GM18520 (cell line): ENCODE data around the gene PIK3C2G.

Source experiments
- ATAC-seq: cut with Tn5 transposase; IDR thresholded peaks from one replicate; pipeline ENCODE4 v1.9.1; 2021; ENCODE audit not compliant: unreplicated experiment

Gene PIK3C2G

DNA sequence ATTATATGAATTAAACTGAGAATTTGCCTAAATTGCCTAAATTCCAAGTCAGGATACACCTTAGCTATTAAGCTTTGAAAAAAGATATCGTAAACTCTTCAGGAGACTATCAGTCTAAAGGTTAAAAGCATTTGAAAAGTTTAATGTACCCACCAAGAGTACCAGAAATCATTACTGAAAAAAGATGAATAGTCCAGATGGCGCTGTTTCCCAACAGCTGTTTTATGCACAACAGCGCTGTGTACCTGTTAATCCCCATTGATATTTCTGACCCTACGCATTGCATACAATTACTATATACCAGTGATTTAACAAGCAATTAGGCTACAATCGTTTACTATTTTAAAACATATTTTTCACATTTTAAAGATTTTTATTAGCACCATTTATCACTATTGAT, 291.5 kb downstream of the PIK3C2G start:
- ATAC-seq, result no peak

DNA sequence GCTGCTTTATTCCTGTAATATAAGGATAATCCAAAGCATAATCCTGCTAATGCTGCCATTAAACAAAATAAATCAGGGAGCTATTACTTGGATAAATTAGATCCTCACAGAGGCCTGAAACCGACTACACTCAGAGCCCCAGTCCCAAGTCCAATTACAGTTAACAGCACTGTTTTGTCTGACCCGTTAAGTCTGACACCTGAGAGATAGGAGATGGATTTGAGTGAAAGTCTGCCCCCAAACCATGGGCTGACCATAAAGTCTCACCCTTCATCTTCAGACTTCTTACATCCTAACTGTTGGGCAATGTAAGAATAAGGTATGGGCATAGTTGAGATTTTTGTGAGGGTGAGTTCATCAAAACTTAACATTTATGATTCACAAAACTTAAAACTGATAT, 294.8 kb downstream of the PIK3C2G start:
- no peak for ATAC-seq

DNA sequence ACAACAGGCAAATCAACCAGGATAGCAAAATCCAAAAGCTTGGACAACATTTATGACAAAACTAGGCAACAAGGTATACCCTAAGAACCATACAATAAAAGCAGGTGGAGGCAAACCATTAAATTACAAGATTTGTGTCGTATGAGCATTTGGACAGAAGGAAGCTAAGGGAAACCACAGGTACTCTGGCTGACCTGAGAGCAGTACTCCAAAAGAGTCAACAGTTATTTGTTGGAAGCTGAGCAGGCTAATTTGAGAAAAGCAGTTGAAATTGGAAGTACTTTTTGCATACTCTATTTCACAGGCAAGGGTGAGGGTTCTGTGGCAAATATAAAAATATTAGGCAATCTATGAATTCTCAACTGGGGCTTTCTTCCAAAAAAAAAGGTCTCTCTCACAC, 297.9 kb downstream of the PIK3C2G start:
- ATAC-seq, result no peak

DNA sequence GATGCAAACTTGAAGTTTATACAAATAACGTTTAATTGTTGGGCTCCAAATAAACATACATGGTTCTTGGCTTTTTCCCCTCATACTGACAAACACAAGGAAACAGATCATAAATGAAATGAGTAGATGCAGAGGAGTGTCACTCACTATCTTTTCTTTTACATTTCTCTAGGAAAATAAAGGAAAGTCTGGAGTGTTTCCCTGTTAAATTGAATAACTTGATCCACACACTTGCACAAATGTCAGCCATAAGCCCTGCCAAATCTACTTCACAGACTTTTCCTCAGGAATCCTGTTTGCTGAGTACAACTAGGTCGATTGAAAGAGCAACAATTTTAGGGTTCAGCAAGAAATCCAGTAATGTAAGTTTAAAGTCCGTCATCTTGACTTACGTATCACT, 301.2 kb downstream of the PIK3C2G start:
- no peak for ATAC-seq

DNA sequence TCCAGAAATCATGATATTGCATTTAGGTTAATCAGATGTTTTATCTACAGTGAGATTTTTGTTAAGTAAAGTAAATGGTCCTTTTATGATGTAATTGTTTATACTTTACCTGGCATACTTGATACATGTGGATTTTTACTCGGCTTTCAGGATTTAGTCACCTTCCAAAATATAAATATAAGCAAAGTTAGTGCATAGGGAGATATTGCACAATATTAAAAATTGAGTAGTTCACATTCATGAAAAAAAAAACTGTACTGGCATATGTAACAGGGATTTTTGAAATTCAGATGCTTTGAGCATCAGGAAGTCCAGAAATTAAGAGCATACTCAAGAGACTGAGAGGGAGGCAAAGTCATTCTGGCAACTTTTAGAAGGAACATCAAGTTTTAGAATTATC, 303.0 kb downstream of the PIK3C2G start:
- no peak for ATAC-seq

DNA sequence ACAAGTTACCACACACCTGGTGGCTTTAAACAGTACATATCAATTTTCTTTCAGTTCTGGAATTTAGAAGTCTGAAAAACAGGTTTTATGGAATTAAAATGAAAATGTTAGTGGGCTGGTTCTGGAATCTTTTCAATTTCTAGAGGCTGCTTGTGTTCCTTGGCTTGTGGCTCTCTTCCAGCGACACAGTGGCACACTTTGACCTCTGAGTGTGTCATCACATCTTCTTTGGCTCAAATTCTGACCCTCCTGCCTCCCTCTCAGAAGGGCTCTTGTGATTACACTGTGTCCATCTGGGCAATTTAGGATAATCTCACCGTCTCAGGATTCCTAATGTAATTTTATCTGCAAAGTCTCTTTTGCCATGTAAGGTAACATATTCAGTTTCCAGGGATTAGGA, 306.5 kb downstream of the PIK3C2G start:
- no peak for ATAC-seq

DNA sequence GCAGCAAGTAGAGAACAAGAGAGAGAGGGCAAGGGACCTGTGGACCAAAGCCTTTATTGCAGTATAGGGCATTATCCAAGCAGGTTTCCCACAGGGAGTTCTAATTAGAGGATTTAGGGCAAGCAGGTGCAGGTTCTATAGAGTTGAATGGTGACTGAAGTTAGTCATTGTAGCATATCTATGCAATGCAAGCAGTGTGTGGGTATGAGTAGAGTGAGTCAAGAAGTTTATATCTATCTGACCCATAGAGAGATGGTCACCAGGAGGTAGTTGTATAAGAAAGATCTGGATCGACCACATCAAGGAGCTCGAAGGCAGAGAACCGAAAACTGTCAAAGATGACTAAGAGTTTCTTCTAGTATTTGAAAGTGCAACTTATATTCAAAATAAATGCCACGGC, 309.2 kb downstream of the PIK3C2G start:
- no peak for ATAC-seq

DNA sequence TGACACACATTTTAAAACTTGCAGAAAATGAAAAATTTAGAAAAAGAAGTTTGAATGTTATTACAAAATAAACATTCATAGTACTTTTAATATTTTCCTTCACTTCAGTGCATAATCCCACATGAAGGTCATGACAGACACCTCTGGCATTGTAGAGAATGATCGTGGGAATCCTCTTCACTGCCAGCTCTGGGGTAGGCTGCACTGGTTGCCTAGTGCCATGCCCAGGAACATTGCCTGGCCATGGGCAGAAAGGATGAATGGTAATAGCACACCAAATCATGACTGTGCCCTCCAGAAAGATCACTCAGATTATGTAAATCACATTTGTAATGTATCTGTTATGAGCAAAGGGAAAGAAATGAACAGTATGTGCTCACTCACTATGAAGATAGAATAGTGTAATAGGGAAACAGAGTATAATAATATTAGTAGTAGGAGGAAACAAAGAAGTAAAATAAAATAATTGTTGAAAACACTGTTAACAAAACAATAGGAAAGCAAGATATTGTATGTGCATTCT, 314.8 kb downstream of the PIK3C2G start:
- no peak for ATAC-seq

DNA sequence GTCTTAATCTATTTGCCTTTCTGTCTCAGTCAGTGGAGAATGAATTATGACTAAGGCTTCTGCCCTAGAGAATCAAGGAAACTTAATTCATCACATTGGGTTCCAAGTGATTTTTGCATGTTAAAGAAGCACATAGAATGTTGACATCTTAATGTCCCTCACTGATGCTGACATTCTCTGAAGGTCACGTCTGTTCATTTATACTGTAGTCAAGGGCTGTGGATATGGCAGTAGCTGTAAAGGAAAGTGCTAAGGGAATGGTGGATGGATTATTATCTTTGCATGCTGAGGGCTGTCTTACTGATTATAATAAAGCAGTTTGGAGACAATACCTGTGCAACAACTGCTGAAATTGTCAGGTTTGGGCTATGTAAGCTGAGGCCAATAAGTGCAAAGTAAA, 315.3 kb downstream of the PIK3C2G start:
- ATAC-seq, result no peak

DNA sequence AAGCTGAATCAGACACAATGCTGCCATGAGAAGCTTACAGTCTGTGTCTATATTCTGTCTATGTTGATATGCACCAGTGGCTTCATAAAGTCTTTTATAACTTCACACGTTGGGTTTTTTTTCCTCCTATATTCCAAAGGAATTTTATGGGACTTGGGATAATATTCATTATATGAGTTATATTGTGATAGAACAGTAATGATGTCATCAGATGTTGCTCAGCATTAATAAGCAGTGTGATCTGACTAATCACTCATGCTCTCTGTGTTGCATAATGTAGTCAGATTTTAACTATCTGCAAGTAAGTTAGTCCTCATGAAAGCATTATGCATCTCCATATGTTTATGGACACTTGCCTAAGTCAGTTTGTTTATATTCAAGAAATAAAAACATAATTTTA, 316.9 kb downstream of the PIK3C2G start:
- no peak for ATAC-seq

DNA sequence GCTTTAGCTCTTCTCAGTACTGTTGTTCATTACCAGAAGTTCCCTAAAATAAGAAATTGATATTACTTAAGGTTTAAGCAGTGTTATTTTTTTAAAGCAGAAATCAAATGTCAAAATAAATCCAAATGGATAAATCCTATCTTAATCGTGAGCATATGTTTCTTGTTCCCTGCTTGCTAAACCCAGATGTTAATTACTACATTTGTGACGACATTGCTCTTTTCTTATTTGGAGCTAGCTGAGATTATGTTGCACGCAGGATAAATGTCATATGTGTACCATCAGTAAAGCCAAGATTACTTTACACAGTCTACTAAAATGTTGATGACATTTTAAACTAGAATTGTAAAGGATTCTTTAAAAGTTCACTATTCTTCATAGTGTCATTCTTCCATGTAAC, 319.0 kb downstream of the PIK3C2G start:
- ATAC-seq, result no peak

DNA sequence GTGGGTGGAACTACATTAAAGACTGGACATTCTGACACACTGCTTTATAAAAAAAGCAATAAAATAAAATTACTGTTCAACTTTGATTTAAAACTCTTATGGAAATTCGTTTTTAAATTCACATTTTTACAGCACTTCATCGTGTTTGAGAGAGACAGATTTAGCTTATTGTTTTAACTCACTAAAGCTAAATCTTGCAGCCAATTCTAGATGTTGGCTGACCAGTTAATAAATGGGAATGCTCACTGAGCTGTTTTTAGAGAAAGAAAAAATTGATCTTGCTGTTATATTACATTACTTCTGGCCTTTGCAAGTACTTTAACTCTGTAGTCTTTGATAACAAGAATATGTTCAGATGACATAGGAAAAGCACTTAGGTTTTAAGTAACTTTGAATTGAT, 319.4 kb downstream of the PIK3C2G start:
- ATAC-seq, result no peak

DNA sequence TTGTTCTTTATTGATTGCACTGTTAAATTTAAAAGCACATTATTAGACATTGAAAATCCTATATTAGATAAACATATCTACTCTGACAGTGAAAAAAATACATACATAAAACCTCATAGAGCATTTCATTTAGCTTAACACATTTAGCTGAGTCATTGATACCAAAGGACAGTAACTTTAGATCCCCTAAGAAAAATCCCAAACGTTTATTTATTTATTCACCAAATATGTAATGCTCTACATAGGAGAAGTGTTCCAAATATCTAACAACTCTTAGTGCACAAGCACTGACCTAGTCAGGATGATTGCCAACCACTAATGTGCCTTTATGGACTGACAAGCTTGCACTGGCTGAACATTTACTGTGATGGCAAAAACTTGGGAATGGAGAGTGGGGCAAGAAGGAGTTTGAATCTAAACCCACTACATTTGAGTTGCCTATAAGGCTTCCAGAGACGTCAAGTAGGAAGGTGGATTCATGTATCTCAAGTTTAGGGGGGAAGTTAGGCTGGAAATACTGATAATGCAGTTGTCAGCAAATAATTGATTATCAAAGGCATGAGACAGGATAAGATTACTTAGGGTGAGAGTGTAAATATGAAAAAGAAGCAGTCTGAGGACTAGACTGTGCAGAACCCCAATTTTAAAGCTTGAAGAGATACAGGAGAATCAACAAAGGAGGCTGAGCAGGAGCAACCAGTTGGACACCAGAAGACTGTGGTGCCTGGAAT, 320.1 kb downstream of the PIK3C2G start:
- no peak for ATAC-seq

DNA sequence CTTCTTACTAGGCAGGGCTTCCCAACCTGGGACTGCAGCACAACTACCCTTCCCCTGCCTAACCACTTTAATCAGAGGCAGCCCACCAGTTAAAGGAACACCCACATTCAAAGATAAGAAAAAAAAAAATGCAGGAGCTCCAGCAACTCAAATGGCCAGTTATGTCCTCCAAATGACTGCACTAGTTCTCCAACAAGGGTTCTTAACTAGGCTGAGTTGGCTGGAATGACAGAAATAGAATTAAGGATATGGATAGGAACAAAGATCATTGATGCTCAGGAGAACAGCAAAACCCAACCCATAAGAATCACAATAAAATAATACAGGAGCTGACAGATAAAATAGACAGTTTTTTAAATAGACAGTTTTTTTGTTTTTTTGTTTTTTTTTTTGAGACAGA, 322.3 kb downstream of the PIK3C2G start:
- no peak for ATAC-seq

DNA sequence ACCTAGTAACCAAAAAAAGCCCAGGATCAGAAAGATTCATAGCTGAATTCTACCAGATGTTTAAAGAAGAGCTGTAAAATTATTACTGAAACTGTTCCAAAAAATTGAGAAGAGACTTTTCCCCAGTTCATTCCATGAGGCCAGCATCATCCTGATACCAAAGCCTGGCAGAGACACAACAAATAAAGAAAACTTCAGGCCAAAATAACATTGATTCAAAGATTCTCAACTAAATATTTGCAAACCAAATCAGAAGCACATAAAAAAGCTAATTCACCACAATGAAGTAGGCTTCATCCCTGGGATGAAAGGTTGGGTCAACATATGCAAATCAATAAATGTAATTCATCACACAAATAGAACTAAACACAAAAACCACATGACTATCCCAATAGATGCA, 325.3 kb downstream of the PIK3C2G start:
- no peak for ATAC-seq

DNA sequence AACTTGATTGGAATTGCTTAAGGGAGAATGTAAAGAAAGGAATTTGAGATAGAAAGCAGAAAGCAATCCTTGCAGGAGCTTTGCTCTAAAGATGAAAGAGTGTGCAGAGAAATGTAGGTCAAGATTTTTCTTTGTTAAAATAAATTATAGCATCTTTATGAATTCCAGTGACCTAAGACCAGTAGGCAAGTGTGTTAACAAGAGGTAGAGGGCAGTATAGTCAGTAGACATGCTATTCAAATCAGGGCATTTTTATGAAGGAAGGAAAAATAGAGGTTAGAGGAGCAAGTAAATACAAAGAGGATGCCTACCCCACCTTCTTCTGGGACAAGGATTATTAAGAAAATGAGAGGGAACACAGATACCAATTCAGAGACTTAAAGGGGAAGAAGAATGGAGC, 328.0 kb downstream of the PIK3C2G start:
- no peak for ATAC-seq

DNA sequence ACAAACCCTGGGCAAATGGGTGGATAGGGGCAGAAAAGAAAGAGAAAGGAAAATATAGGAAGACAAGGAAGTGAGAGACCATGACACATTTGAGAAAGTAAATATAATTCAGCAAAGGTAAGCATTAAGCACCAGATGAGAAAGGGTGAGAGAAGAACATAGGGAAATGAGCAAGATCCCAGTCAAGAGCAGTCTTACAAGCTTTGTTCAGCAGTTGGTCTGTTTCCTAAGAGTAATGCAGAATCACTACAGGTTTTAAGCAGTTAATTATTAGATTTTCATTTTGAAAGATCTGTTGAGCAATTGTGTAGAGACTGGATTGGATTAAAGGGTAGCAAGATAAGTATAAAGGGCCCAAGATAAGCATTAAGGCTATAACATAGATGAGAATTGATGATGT, 330.2 kb downstream of the PIK3C2G start:
- ATAC-seq, result no peak

DNA sequence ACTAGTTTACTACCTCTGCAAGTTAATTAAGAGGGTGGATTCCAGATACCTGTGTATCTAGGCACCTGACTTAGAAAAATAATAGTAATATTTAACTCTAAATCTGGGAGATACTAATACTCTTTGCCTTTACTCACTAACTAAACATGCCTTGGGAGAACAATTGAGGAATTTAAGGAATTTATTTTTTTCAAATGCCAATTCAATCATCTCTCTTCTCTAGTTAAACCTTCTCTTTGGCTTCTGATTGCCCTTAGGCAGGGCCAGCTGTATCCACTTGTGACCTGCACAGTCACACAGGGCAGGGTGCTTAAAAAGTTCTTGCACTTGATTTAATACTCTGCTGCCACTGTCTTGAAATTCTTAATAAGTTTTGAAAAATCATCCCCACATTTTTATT, 334.1 kb downstream of the PIK3C2G start:
- no peak for ATAC-seq

DNA sequence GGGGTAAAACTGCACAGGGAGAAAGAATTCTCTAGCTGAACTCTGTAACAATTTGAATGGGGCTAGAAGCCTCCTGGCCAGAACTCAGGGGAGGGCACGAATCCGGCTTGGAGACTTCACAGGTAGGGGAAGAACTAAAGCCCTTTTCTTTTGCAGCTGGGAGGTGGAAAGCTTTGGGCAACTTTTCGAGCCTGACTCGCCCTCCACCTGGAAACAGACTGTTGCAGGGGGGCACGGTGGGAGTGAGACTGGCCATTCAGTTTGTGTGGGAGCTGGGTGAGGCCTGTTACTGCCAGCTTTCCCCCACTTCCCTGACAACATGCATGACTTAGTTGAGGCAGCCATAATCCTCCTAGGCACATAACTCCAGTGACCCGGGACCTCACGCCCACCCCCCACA, 340.6 kb downstream of the PIK3C2G start:
- ATAC-seq, result no peak

DNA sequence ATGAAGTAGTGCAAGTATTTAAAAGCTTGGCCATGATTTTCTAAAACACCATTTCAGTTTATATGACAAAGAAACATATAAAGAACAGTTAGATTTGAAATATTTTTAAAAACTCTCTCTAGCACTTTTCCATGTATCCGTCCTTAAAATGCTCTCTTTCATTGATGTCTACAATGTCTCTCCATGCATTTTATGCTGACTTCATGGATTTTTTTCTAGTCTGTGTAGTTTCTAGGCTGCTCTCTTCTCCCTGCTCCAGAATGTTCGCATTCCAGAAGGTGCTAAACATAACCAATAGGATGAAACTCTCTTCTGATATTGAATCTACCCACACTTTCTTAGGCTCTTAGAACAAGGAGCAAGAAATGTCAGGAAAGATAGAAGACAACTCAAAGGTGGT, 351.7 kb downstream of the PIK3C2G start:
- ATAC-seq, result no peak

DNA sequence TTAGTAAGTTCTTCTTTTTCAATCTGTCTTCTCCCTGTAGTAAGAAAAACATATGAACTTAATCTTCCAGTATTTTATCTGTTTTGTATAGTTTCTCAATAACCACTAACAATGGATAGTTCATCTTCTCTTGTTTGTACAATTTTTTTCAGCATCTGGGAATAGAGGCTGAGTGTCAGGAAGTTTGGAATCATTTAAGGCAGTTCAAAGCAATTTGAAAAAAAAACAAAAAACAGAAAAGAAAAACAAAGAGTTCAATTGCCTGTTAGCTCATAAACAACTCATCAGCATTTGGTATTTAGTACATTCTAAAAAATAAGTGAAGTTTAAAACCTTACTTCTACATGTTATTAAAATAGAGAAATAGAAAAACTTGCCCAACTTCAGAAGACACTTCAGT, 359.7 kb downstream of the PIK3C2G start:
- ATAC-seq, result no peak

DNA sequence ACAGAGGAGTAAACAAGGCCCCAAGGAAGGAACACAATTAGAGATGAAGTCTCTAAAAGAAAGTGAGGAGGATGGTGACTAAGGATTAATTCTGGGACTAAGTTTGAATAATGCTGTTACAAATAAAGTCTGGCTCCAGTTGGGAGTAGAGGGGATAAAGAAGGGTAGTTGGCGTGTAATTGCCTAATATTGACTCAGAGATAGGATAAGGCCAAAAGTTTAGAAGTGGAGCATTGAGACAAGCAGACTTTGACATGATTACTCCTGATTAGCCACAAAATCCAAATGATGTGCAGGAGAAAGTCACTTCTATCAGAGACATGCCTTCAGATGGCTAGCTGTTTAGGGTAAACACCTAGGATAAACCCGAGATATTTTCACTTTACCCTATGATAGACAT, 368.1 kb downstream of the PIK3C2G start:
- no peak for ATAC-seq

DNA sequence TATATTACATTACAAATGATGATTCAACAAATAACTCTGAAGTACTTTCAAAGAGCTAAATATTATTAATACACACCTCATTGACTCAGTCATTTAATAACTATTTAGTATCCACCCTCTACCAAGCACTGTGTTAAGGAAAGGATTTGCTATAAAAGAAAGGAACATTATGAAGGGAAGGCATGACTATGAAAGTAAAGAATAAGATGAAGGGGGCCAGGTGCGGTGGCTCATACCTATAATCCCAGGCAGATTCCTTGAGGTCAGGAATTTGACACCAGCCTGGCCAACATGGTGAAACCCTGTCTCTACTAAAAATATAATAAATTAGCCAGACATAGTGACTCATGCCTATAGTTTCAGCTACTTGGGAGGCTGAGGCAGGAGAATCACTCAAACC, 368.6 kb downstream of the PIK3C2G start:
- no peak for ATAC-seq
